ENCODE measurements around the gene ZPLD1. TPM values are rescaled to one million over a fixed set of nuclear protein-coding genes. Genes with fewer than 3 reads are reported as not detected.

Gene ZPLD1
- total and polyA plus RNA-seq, 4 donors, result 0.06 to 1.8 (median 0.56) TPM

GRCh38 chr3:102415553-102415952 is 19.3 kb upstream of the ZPLD1 start:
- WGBS (ENCODE audit: insufficient coverage), result no CpG with 5 or more reads among the region's 2 CpGs
- no peaks in the 10 kb centered on the region for H3K9me3 ChIP-seq (ENCODE audit: control insufficient read depth, insufficient read depth, low read length)
- no peaks in the 10 kb centered on the region for H3K36me3 ChIP-seq (ENCODE audit: control insufficient read depth, insufficient read depth, low read length)
- H3K4me1 ChIP-seq (ENCODE audit: control insufficient read depth, insufficient read depth, low read length), result no peaks in the 10 kb centered on the region
- no peaks in the 10 kb centered on the region for H3K27me3 ChIP-seq (ENCODE audit: control insufficient read depth, insufficient read depth, low read length)
- no peak for DNase-seq (ENCODE audit: low read depth in 4 of 6, low spot score in 6 of 6)
- no peak overlapping the region for H3K4me3 ChIP-seq (ENCODE audit: low read depth, low read length)
- no peak overlapping the region for H3K27ac ChIP-seq (ENCODE audit: low read depth, low read length)

- Histone ChIP-seq H3K36me3 (ENCODE audit: control insufficient read depth, insufficient read depth, low read length) (no peaks in the 10 kb centered on the region), H3K27me3 (ENCODE audit: control insufficient read depth, insufficient read depth, low read length) (no peaks in the 10 kb centered on the region), H3K9me3 (ENCODE audit: control insufficient read depth, insufficient read depth, low read length) (no peaks in the 10 kb centered on the region), H3K27ac (ENCODE audit: low read depth, low read length) (no peak overlapping the region), H3K4me1 (ENCODE audit: control insufficient read depth, insufficient read depth, low read length) (no peaks in the 10 kb centered on the region), H3K4me3 (ENCODE audit: low read depth, low read length) (no peak overlapping the region)
- no peak for DNase-seq (ENCODE audit: low read depth in 4 of 6, low spot score in 6 of 6)
These were observed 15.0 kb upstream of the ZPLD1 start for GRCh38 chr3:102419786-102420185.

- Histone ChIP-seq H3K4me1 (ENCODE audit: control insufficient read depth, insufficient read depth, low read length) (no peaks in the 10 kb centered on the region), H3K9me3 (ENCODE audit: control insufficient read depth, insufficient read depth, low read length) (no peaks in the 10 kb centered on the region), H3K36me3 (ENCODE audit: control insufficient read depth, insufficient read depth, low read length) (no peaks in the 10 kb centered on the region), H3K4me3 (ENCODE audit: low read depth, low read length) (no peak overlapping the region), H3K27ac (ENCODE audit: low read depth, low read length) (no peak overlapping the region), H3K27me3 (ENCODE audit: control insufficient read depth, insufficient read depth, low read length) (no peaks in the 10 kb centered on the region)
- WGBS (ENCODE audit: insufficient coverage), result no CpG with 5 or more reads among the region's 1 CpG
- DNase-seq (ENCODE audit: low read depth in 4 of 6, low spot score in 6 of 6), result no peak
These were observed 7.0 kb downstream of the ZPLD1 start for GRCh38 chr3:102441832-102442231.

DNA sequence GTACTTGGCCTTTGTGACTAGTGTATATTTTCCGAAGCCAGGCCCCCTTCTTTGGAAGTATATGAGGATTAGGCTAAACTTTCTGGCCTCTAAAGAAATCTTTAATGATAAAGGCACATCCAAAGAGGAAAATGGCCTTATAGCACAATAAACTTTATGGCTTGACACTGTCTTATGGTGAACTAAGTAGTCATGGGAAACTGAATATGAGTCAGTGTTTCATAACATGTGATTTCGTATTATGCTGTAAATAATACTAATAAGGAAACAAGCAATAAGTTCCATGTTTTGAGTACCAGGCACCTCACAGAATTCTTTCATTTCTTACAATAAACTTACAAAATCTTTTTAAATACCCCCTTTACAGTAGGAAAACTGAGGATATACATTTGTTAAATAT is 8.2 kb downstream of the ZPLD1 start:
- H3K27me3 ChIP-seq (ENCODE audit: control insufficient read depth, insufficient read depth, low read length), result no peaks in the 10 kb centered on the region
- no CpG with 5 or more reads among the region's 2 CpGs for WGBS (ENCODE audit: insufficient coverage)
- no peak overlapping the region for H3K4me3 ChIP-seq (ENCODE audit: low read depth, low read length)
- H3K27ac ChIP-seq (ENCODE audit: low read depth, low read length), result no peak overlapping the region
- H3K36me3 ChIP-seq (ENCODE audit: control insufficient read depth, insufficient read depth, low read length), result no peaks in the 10 kb centered on the region
- H3K9me3 ChIP-seq (ENCODE audit: control insufficient read depth, insufficient read depth, low read length), result no peaks in the 10 kb centered on the region
- no peak for DNase-seq (ENCODE audit: low read depth in 4 of 6, low spot score in 6 of 6)
- no peaks in the 10 kb centered on the region for H3K4me1 ChIP-seq (ENCODE audit: control insufficient read depth, insufficient read depth, low read length)

DNA sequence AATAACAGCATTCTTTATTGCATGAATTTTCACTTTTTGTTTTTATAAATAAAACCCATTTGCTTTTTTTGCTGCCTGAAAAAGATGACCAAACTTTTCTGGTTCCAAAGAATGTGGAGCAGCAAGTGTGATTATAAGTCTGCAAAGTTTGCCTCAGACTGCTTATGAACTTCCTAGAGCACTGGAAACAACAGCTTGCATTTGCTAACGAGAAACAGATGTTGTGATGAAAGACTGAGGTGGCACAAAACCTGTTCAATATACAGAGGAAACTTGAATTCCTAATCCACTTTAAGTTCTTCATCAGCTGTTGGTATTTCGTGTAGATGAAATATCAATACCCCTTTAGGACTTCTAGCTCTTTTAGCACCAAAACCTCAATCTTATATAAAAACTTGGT is 9.3 kb downstream of the ZPLD1 start:
- no peak overlapping the region for H3K4me3 ChIP-seq (ENCODE audit: low read depth, low read length)
- no CpG with 5 or more reads among the region's 2 CpGs for WGBS (ENCODE audit: insufficient coverage)
- H3K27me3 ChIP-seq (ENCODE audit: control insufficient read depth, insufficient read depth, low read length), result no peaks in the 10 kb centered on the region
- H3K36me3 ChIP-seq (ENCODE audit: control insufficient read depth, insufficient read depth, low read length), result no peaks in the 10 kb centered on the region
- H3K27ac ChIP-seq (ENCODE audit: low read depth, low read length), result no peak overlapping the region
- H3K4me1 ChIP-seq (ENCODE audit: control insufficient read depth, insufficient read depth, low read length), result no peaks in the 10 kb centered on the region
- peak in 1 of 6 donors; percentile 54 for DNase-seq (ENCODE audit: low read depth in 4 of 6, low spot score in 6 of 6)
- H3K9me3 ChIP-seq (ENCODE audit: control insufficient read depth, insufficient read depth, low read length), result no peaks in the 10 kb centered on the region

- WGBS (ENCODE audit: insufficient coverage), result no CpG with 5 or more reads among the region's 3 CpGs
- Histone ChIP-seq H3K27ac (ENCODE audit: low read depth, low read length) (no peak overlapping the region), H3K27me3 (ENCODE audit: control insufficient read depth, insufficient read depth, low read length) (no peaks in the 10 kb centered on the region), H3K36me3 (ENCODE audit: control insufficient read depth, insufficient read depth, low read length) (no peaks in the 10 kb centered on the region), H3K4me1 (ENCODE audit: control insufficient read depth, insufficient read depth, low read length) (no peaks in the 10 kb centered on the region), H3K4me3 (ENCODE audit: low read depth, low read length) (no peak overlapping the region), H3K9me3 (ENCODE audit: control insufficient read depth, insufficient read depth, low read length) (no peaks in the 10 kb centered on the region)
- no peak for DNase-seq (ENCODE audit: low read depth in 4 of 6, low spot score in 6 of 6)
These were observed 12.5 kb downstream of the ZPLD1 start for GRCh38 chr3:102447272-102447671.

DNA sequence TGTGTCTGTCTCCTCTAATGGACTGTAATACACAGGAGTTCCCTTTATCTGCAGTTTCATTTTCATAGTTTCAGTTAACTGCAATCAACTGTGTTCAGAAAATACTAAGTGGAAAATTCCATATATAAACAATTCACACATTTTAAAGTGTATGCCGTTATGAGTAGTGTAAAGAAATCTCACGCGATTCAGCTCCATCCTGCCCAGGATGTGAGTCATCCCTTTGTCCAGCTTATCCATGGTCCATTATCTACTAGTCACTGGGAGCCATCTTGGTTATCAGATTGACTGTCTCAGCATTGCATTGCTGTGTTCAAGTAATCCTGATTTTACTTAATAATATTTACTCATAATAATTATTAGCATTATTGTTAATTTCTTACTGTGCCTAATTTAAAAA is 14.5 kb downstream of the ZPLD1 start:
- no CpG with 5 or more reads among the region's 3 CpGs for WGBS (ENCODE audit: insufficient coverage)
- Histone ChIP-seq H3K27me3 (ENCODE audit: control insufficient read depth, insufficient read depth, low read length) (no peaks in the 10 kb centered on the region), H3K4me3 (ENCODE audit: low read depth, low read length) (no peak overlapping the region), H3K9me3 (ENCODE audit: control insufficient read depth, insufficient read depth, low read length) (no peaks in the 10 kb centered on the region), H3K27ac (ENCODE audit: low read depth, low read length) (no peak overlapping the region), H3K4me1 (ENCODE audit: control insufficient read depth, insufficient read depth, low read length) (no peaks in the 10 kb centered on the region), H3K36me3 (ENCODE audit: control insufficient read depth, insufficient read depth, low read length) (no peaks in the 10 kb centered on the region)
- DNase-seq (ENCODE audit: low read depth in 4 of 6, low spot score in 6 of 6), result no peak

GRCh38 chr3:102449930-102450329 is 15.1 kb downstream of the ZPLD1 start:
- Histone ChIP-seq H3K36me3 (ENCODE audit: control insufficient read depth, insufficient read depth, low read length) (no peaks in the 10 kb centered on the region), H3K4me3 (ENCODE audit: low read depth, low read length) (no peak overlapping the region), H3K4me1 (ENCODE audit: control insufficient read depth, insufficient read depth, low read length) (no peaks in the 10 kb centered on the region), H3K9me3 (ENCODE audit: control insufficient read depth, insufficient read depth, low read length) (no peaks in the 10 kb centered on the region), H3K27ac (ENCODE audit: low read depth, low read length) (no peak overlapping the region), H3K27me3 (ENCODE audit: control insufficient read depth, insufficient read depth, low read length) (no peaks in the 10 kb centered on the region)
- WGBS (ENCODE audit: insufficient coverage), result no CpG with 5 or more reads among the region's 3 CpGs
- DNase-seq (ENCODE audit: low read depth in 4 of 6, low spot score in 6 of 6), result no peak

- H3K36me3 ChIP-seq (ENCODE audit: control insufficient read depth, insufficient read depth, low read length), result no peaks in the 10 kb centered on the region
- no peaks in the 10 kb centered on the region for H3K9me3 ChIP-seq (ENCODE audit: control insufficient read depth, insufficient read depth, low read length)
- H3K27me3 ChIP-seq (ENCODE audit: control insufficient read depth, insufficient read depth, low read length), result no peaks in the 10 kb centered on the region
- DNase-seq (ENCODE audit: low read depth in 4 of 6, low spot score in 6 of 6), result no peak
- H3K4me1 ChIP-seq (ENCODE audit: control insufficient read depth, insufficient read depth, low read length), result no peaks in the 10 kb centered on the region
- H3K27ac ChIP-seq (ENCODE audit: low read depth, low read length), result no peak overlapping the region
- no peak overlapping the region for H3K4me3 ChIP-seq (ENCODE audit: low read depth, low read length)
- no CpG with 5 or more reads among the region's 3 CpGs for WGBS (ENCODE audit: insufficient coverage)
These were observed 16.2 kb downstream of the ZPLD1 start for GRCh38 chr3:102450976-102451375.

DNA sequence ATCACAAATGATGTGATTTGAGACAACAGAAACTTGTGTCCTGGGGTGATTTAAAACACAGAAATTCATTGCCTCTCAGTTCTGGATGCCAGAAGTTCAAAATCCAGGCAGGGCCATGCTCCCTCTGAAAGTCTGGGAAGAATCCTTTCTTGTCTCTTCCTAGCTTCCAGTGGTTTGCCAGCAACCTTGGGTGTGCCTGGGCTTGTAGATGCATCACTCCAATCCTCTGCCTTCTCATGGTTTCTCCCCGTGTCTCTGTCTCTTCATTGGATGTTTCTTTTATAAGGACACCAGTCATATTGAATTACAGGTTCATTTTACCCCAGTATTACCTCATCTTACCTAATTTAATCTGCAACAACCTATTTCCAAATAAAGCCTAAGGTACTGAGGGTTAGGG is 16.7 kb downstream of the ZPLD1 start:
- WGBS (ENCODE audit: insufficient coverage), result no CpG with 5 or more reads among the region's 1 CpG
- no peaks in the 10 kb centered on the region for H3K4me1 ChIP-seq (ENCODE audit: control insufficient read depth, insufficient read depth, low read length)
- no peaks in the 10 kb centered on the region for H3K36me3 ChIP-seq (ENCODE audit: control insufficient read depth, insufficient read depth, low read length)
- no peaks in the 10 kb centered on the region for H3K27me3 ChIP-seq (ENCODE audit: control insufficient read depth, insufficient read depth, low read length)
- DNase-seq (ENCODE audit: low read depth in 4 of 6, low spot score in 6 of 6), result no peak
- H3K4me3 ChIP-seq (ENCODE audit: low read depth, low read length), result no peak overlapping the region
- H3K27ac ChIP-seq (ENCODE audit: low read depth, low read length), result no peak overlapping the region
- H3K9me3 ChIP-seq (ENCODE audit: control insufficient read depth, insufficient read depth, low read length), result no peaks in the 10 kb centered on the region
